Skeletal muscle cell (primary cell): ENCODE data around the gene RAB11FIP3.

Experiments
- DNase-seq: peaks from one replicate; pipeline ENCODE4 v3.0.0-alpha.2; 2010; ENCODE audit warnings: low read depth
- H3K4me3 ChIP-seq: 2 replicates; pipeline ENCODE4 v1.5.1; 2011; ENCODE audit warnings: low read depth, mild to moderate bottlenecking, control low read depth, low read length, moderate library complexity

The RAB11FIP3 gene

GRCh38 chr16:558298-559020, 133.0 kb downstream of the RAB11FIP3 start:
- no peak for DNase-seq

GRCh38 chr16:559021-559380, 133.6 kb downstream of the RAB11FIP3 start:
- H3K4me3 ChIP-seq = no peak overlapping the region
- DNase-seq = no peak

More at GRCh38 chr16:558298-559020, 133.0 kb downstream of the RAB11FIP3 start:
- no peak overlapping the region for H3K4me3 ChIP-seq

DNA sequence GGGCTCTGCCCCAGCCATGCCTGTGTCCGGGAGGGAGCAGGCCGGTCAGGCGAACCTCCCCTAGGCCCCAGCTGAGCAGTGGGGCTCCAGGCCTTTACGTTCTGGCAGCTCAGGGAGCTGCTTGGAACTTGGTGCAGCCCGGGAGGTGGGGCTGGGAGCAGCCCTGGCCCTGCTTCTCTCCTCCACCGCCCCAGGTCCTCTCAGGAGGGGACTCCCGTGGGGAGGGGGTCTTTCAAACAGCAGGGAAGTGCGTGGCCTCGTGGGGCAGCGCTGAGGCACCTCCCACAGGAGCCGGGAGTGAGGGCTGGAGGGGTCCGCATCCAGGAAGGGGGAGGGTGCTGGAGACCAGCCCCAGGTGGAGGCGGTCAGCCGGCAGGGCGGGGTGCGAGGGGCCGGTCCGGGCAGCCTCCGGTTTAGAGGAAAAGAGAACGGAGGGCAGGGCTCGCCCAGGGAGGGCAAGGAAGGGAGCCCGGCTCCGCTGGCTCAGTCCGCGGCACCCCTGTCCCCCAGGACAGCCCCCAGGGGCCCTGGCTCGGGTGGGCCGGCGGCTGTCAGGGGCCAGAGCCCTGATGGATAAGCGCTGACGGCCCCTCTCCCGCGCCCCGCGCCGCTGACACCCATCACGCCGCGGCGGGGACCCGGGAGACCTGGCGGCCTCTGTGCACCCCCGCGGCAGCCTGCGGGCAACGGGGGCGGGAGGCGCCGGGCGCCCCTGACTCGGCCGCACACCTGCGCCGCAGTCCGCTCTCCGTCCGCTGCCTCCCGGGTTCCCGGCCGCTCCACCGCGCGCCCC, 134.2 kb downstream of the RAB11FIP3 start:
- DNase-seq = no peak
- H3K4me3 ChIP-seq = no peak overlapping the region

DNA sequence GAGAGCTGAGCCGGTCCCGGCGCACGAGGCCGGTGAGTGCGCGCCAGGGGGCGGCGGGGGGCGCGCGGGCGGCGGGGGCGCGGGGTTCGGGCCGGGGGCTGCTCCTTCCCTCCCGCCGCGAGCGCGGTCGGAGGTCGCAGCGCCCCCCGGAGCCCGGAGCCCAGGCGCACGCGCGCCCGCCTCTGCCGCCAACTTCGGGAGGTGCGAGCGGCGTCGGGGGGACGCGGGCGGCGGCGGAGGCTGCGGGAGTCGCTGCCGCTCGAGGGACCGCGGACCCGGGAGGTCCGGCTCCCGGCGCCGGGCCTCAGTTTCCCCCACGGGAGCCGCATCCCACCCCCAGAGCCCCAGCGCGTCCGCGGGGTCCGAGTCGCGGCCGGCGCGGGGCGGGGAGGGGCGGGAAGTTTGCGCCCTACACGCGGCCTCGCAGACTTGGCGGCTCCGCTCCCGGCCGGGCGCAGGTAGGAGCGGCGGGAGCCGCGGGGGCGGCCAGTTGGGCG, 134.8 kb downstream of the RAB11FIP3 start, which contains the start of gene PRR35:
Gene PRR35 (plus strand): TSS at position 191 of the 497 bp plus-strand sequence. CDS start 2,901 bp downstream, outside the sequence.
- H3K4me3 ChIP-seq = no peak within 1 kb of the TSS
- no peak for DNase-seq

DNA sequence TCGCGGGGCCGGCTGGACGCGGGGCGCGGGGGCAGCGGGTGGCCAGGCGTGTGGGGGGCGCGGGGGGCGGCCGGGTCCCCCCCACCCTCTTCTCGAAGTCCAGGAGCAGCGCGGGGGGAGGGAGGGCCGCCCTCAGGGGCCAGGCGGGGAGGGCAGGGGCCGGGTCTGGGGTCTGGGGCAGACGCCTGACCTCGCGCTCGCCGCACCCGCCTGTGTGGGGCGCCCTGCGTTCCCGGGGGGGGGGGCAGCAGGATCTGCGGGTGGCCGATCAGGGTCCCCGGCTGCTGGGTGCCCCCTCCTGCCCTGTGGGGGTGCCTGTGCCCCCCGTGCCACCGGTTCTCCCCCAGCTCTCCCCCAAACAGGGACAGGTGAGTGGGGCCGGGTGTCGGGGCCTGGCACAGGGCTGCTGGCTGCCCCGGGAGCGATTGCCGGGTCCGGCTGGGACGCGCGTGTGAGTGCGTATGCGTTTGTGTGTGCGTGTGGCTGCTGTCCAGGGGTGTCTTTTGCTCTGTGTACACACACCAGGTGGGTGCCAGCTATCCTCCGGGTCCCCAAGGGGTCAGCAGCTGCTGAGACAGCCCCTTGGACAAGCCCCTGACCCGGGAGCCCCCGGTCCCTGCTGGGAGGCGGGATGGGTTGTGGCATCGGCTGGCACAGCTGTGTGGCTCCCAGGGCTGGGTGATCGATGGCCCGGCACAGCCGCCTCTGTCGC, 135.4 kb downstream of the RAB11FIP3 start:
- DNase-seq = no peak
- H3K4me3 ChIP-seq = no peak overlapping the region

DNA sequence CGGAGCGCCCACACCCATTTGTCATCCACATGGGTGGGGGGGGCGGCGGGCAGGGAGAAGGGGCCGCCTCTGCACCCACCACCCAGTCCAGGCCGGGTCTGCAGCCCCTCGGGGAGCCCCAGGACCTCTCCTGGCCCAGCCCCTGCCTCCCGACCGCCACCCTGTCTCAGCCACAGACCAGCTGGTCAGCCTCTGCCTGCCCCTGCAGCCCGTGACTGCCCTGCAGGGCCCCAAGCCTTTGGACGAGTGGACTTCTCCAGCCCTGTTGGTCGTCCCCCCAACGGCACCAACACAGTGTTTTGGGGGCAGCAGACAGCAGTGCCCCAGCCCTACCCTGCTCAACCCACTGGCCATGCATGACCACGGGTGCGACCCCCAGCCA, 136.0 kb downstream of the RAB11FIP3 start:
- H3K4me3 ChIP-seq = no peak overlapping the region
- DNase-seq = no peak

DNA sequence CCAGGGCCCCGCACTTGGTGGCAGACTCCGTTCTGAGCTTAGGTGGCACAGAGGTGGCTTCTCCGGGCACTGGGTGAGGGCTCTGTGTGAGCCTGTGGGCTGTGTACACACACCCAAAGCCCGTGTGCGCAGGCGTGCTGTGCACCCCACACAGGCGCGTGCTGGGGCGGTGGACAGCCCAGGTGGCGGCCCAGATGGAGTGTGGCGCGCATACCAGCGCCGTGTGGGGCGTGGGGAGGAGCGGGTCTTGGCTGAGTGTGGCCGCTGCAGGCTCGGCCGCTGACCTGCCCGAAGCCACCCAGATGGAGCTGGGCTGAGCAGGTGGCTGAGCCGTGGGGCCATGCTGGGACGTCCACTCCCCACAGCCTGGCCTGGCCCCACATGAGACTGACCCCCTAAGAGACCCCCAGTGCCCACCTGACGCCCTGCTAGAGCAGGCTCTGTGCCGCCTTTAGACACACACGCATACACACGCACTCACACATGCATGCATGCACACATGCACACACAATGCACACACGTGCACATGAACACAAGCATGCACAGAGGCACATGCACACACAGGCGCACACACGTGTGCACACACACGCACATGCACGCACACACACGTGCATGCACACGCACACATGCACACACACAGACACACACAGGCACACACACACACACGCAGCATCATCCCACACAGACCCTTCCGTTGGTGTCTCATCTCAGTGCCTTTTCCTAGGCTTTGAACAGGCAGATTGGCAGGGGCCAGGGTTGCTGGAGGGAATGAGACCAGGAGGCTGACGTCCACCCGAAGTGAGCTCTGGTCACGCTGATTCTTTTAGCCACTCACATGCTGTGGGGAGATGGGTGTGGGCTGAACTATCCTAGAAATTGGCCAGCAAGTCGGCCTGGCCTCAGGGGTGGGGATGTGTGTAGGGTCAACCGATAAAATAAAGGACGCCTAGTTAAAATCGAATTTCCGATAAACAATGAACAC, 136.8 kb downstream of the RAB11FIP3 start:
- DNase-seq = no peak
- H3K4me3 ChIP-seq = no peak overlapping the region

GRCh38 chr16:563072-563644, 137.7 kb downstream of the RAB11FIP3 start:
- DNase-seq = no peak
- H3K4me3 ChIP-seq = no peak overlapping the region

- DNase-seq = no peak
- H3K4me3 ChIP-seq = no peak overlapping the region
These were observed 139.4 kb downstream of the RAB11FIP3 start for GRCh38 chr16:564690-565418.

- no peak for DNase-seq
- no peak overlapping the region for H3K4me3 ChIP-seq
These were observed 140.2 kb downstream of the RAB11FIP3 start for GRCh38 chr16:565419-566330.

- H3K4me3 ChIP-seq = peak within 1 kb of the TSS; percentile 24
- DNase-seq = no peak
These were observed 141.3 kb downstream of the RAB11FIP3 start, which contains the start of gene NHLRC4 for GRCh38 chr16:566475-567372. Gene NHLRC4 (plus strand): TSS chr16:567005. CDS start chr16:568048, 1,043 bp downstream.

GRCh38 chr16:567373-568256, 142.2 kb downstream of the RAB11FIP3 start:
- no peak overlapping the region for H3K4me3 ChIP-seq
- no peak for DNase-seq

DNA sequence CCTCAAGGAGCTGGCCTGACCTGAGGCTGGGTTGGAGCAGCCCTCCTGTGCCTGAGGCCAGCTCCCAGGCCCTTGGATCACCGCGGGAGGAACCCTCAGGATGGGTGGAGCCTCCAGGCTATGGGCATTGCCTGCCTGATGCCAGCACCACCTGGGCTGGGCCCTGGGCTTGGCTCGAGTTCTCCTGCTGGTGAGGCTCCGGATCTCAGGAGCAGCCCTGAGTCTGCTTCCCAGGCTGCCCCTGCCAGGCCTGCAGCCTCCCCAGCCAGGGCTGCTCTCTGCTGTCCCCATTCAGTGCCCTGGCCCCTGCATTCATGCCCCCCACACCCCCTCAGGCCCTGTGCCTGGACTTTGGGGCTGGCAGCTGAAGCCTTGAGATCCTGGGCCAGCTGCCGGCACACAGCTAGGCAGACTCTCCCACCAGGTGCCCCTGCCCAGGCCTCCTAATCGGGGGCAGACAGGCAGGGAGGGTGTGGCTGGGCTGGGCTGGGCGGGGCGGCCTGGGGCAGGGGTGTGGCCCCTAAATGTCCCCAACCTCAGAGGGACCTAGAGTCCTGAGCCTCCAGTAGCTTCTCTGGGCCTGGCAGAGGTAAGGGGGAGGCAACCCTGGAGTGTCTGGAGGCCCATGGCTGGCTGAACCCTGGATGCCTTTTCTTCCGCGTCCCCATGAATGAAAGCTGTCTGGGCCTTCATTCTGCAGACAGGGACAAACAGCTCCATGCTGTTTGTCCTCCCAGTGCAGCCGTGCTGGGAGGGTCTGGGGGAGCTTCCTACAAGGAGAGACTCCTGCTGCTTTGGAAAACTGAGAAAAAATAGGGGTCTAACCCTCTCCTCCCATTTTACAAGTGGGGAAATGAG, 143.2 kb downstream of the RAB11FIP3 start:
- H3K4me3 ChIP-seq = peak overlapping the region; percentile 91
- no peak for DNase-seq
